Esophagus squamous epithelium (tissue), 4 donors: Measurements from ENCODE around the gene SPEG.

ENCODE experiments used
- CTCF ChIP-seq, 6 experiments: fragments of 450-650 bp in 4 of 6; fragments of 200-600 bp in 2 of 6; sonication (generic) in 2 of 6; IDR thresholded peaks; one replicate each; pipeline ENCODE4 v1.5.1; 2016 to 2019; ENCODE audit warnings: antibody characterized with exemption in 6 of 6, mild to moderate bottlenecking in 4 of 6, moderate library complexity in 4 of 6
- POLR2A ChIP-seq, 4 donors: fragments of 450-650 bp; IDR thresholded peaks; one replicate each; pipeline ENCODE4 v1.6.1; 2017; ENCODE audit warnings: antibody characterized with exemption in 4 of 4, mild to moderate bottlenecking in 4 of 4, moderate library complexity in 3 of 4

- no peak for TF ChIP-seq CTCF (IDR thresholded peaks at IDR 0.05)
- TF ChIP-seq POLR2A (IDR thresholded peaks at IDR 0.05) = no peak
Measured at GRCh38 chr2:219438453-219438852, 3.8 kb downstream of the SPEG start.
